Activated B cell treated with CpG ODN at 0.5 μM for 24 hours (primary cell): ENCODE measurements around the gene PADI6. TPM values are rescaled to one million over a fixed set of nuclear protein-coding genes. Genes with fewer than 3 reads are reported as not detected.

Experiments used
- ATAC-seq: fragments of 200-7000 bp; cut with Tn5 transposase; one replicate; pipeline ENCODE4 v1.10.0; 2021; ENCODE audit warnings: low read depth, mild to moderate bottlenecking, moderate library complexity
- CTCF ChIA-PET: fragments of 350-600 bp; sonication (Branson Sonifier 250); formaldehyde crosslinking; loops from one replicate; lab custom pipeline; 2021; ENCODE audit warnings: antibody characterized with exemption; lab: Charles Lee
- POLR2A ChIA-PET: fragments of 350-600 bp; sonication (Branson Sonifier 250); formaldehyde crosslinking; loops from one replicate; lab custom pipeline; 2021; ENCODE audit warnings: antibody characterized with exemption; lab: Charles Lee
- DNase-seq: peaks from one replicate; pipeline ENCODE4 v3.0.0; 2022
- H3K27ac Mint-ChIP-seq: one replicate; pipeline ENCODE4 v1.8.0; 2020; ENCODE audit warnings: mixed read lengths
- H3K27me3 Mint-ChIP-seq: one replicate; pipeline ENCODE4 v1.8.0; 2021; ENCODE audit warnings: mixed read lengths
- H3K36me3 Mint-ChIP-seq: one replicate; pipeline ENCODE4 v1.8.0; 2021; ENCODE audit warnings: low read depth, mixed read lengths
- H3K4me1 Mint-ChIP-seq: one replicate; pipeline ENCODE4 v1.8.0; 2021; ENCODE audit warnings: mixed read lengths
- H3K4me3 Mint-ChIP-seq: one replicate; pipeline ENCODE4 v1.8.0; 2020; ENCODE audit warnings: mild to moderate bottlenecking, mixed read lengths
- H3K9me3 Mint-ChIP-seq: one replicate; pipeline ENCODE4 v1.8.0; 2020; ENCODE audit warnings: mixed read lengths
- CTCF ChIP-seq: fragments of 200-600 bp; IDR thresholded peaks from one replicate; pipeline ENCODE4 v1.8.0; 2022; ENCODE audit warnings: antibody characterized with exemption, mild to moderate bottlenecking
- intact Hi-C: fragments of 100-400 bp; cut with micrococcal nuclease; formaldehyde crosslinking; loops from one replicate; pipeline ENCODE4 v1.15.1; 2024
- total RNA-seq: library from RNA; stranded (reverse); gene quantifications from 2 replicates; pipeline ENCODE4 v1.2.3, GENCODE V29; 2022

PADI6 gene
- total RNA-seq, 1 donor from 2014 or later = not detected

GRCh38 chr1:17360272-17360956 lies 11.6 kb upstream of the PADI6 start:
- no peak for TF ChIP-seq CTCF
- intact Hi-C loops = no loop called here
- Mint-ChIP-seq H3K27ac (no peak overlapping the region), H3K9me3 (no peaks in the 10 kb centered on the region), H3K27me3 (no peaks in the 10 kb centered on the region), H3K36me3 (no peaks in the 10 kb centered on the region), H3K4me3 (no peak overlapping the region), H3K4me1 (peaks cover 13% of the 10 kb centered on the region)
- ATAC-seq = no peak
- CTCF ChIA-PET = no interaction called here
- no peak for DNase-seq
- POLR2A ChIA-PET = no interaction called here

- no peak for ATAC-seq
- H3K4me3 Mint-ChIP-seq = no peak overlapping the region
- ChIA-PET CTCF (no interaction called here), POLR2A (no interaction called here)
- H3K36me3 Mint-ChIP-seq = no peaks in the 10 kb centered on the region
- no peak for TF ChIP-seq CTCF
- DNase-seq = no peak
- H3K9me3 Mint-ChIP-seq = no peaks in the 10 kb centered on the region
- intact Hi-C loops = no loop called here
- no peak overlapping the region for H3K27ac Mint-ChIP-seq
- peaks cover 2% of the 10 kb centered on the region for H3K4me1 Mint-ChIP-seq
- H3K27me3 Mint-ChIP-seq = peaks cover 2% of the 10 kb centered on the region
Measured at GRCh38 chr1:17361687-17362086, 10.3 kb upstream of the PADI6 start.

GRCh38 chr1:17363351-17363750 lies 8.6 kb upstream of the PADI6 start:
- Mint-ChIP-seq H3K4me1 (no peaks in the 10 kb centered on the region), H3K27me3 (peaks cover 2% of the 10 kb centered on the region), H3K4me3 (no peak overlapping the region), H3K9me3 (no peaks in the 10 kb centered on the region), H3K36me3 (no peaks in the 10 kb centered on the region), H3K27ac (no peak overlapping the region)
- no peak for DNase-seq
- CTCF ChIA-PET = no interaction called here
- intact Hi-C loops = no loop called here
- POLR2A ChIA-PET = no interaction called here
- TF ChIP-seq CTCF = no peak
- ATAC-seq = no peak

GRCh38 chr1:17363771-17364170 lies 8.2 kb upstream of the PADI6 start:
- Mint-ChIP-seq H3K4me1 (no peaks in the 10 kb centered on the region), H3K27ac (no peak overlapping the region), H3K4me3 (no peak overlapping the region), H3K27me3 (peaks cover 4% of the 10 kb centered on the region), H3K36me3 (no peaks in the 10 kb centered on the region), H3K9me3 (no peaks in the 10 kb centered on the region)
- DNase-seq (no peak), ATAC-seq (no peak)
- intact Hi-C loops = no loop called here
- ChIA-PET POLR2A (no interaction called here), CTCF (no interaction called here)
- no peak for TF ChIP-seq CTCF

- no peak for TF ChIP-seq CTCF
- Mint-ChIP-seq H3K27ac (no peak overlapping the region), H3K4me1 (no peaks in the 10 kb centered on the region), H3K9me3 (no peaks in the 10 kb centered on the region), H3K27me3 (peaks cover 4% of the 10 kb centered on the region), H3K36me3 (no peaks in the 10 kb centered on the region), H3K4me3 (no peak overlapping the region)
- intact Hi-C loops = no loop called here
- no peak for DNase-seq
- POLR2A ChIA-PET = interaction anchor here (0.7 kb wide), 1 partner anchor 16 kb away, joined by 7 read pairs; no protein-coding TSS in a partner anchor
- ATAC-seq = no peak
- CTCF ChIA-PET = no interaction called here
Measured at GRCh38 chr1:17365293-17365692, 6.7 kb upstream of the PADI6 start.
